Tibial nerve (tissue), 4 donors: ENCODE results near the gene DHX34. TPM values are rescaled to one million over a fixed set of nuclear protein-coding genes. Genes with fewer than 3 reads are reported as not detected.
"Not testable (repeated sequence)": the region's sequence is repeated elsewhere in the genome, so short reads cannot be mapped to it uniquely, and the experiment has no call there.

Experiments used
- DNase-seq, 2 donors: peaks; one replicate each; pipeline ENCODE4 v3.0.0-alpha.2; 2019; ENCODE audit warnings: low spot score in 2 of 2
- H3K27ac ChIP-seq, 4 donors: fragments of 200-600 bp; sonication (generic) in 3 of 4; one replicate each; pipeline ENCODE4 v1.5.1; 2017 to 2019; ENCODE audit warnings: mild to moderate bottlenecking in 1 of 4
- H3K27me3 ChIP-seq, 2 donors: fragments of 200-600 bp; sonication (generic) in 1 of 2; one replicate each; pipeline versions ENCODE4 v1.5.1 to v1.6.0; 2017 to 2019
- H3K36me3 ChIP-seq, 3 donors: fragments of 200-600 bp; sonication (generic); one replicate each; pipeline ENCODE4 v1.5.1; 2018 to 2019
- H3K4me1 ChIP-seq, 4 donors: fragments of 200-600 bp; sonication (generic) in 3 of 4; one replicate each; pipeline ENCODE4 v1.5.1; 2017 to 2019
- H3K4me3 ChIP-seq, 4 donors: fragments of 200-600 bp; sonication (generic) in 3 of 4; one replicate each; pipeline ENCODE4 v1.5.1; 2017 to 2019; ENCODE audit warnings: mild to moderate bottlenecking in 1 of 4, moderate library complexity in 1 of 4
- H3K9me3 ChIP-seq, 4 donors: fragments of 200-600 bp; sonication (generic) in 3 of 4; one replicate each; pipeline ENCODE4 v1.5.1; 2017 to 2019
- EP300 ChIP-seq, 2 donors: sonication (generic); formaldehyde crosslinking; IDR thresholded peaks; one replicate each; pipeline ENCODE4 v1.6.1; 2017; ENCODE audit warnings: antibody characterized with exemption in 2 of 2, mild to moderate bottlenecking in 1 of 2
- POLR2A ChIP-seq, 2 donors: fragments of 450-650 bp; IDR thresholded peaks; one replicate each; pipeline ENCODE4 v1.6.1; 2017; ENCODE audit warnings: antibody characterized with exemption in 2 of 2, mild to moderate bottlenecking in 2 of 2, moderate library complexity in 2 of 2
- WGBS, 2 donors: methylation state at CpG; one replicate each; pipeline ENCODE4 v1.1.5; 2018; 5-methylcytosine and 5-hydroxymethylcytosine counted together
- total RNA-seq, 4 donors: library from RNA; depleted of rRNA; stranded (reverse); fragments of >200 nt; gene quantifications; one replicate each; pipeline ENCODE4 v1.1.0, GENCODE V29; 2016
- TF ChIP-seq, protein P1 (sequence below), 5 experiments: fragments of 200-600 bp in 3 of 5; fragments of 450-650 bp in 2 of 5; sonication (generic) in 3 of 5; IDR thresholded peaks; one replicate each; pipeline ENCODE4 v1.5.1; 2016 to 2019; ENCODE audit warnings: antibody characterized with exemption in 5 of 5, mild to moderate bottlenecking in 3 of 5, moderate library complexity in 2 of 5

The DHX34 gene
- total RNA-seq, 4 donors from 2014 or later: 12.4 to 43.8 (median 13.9) TPM

DNA sequence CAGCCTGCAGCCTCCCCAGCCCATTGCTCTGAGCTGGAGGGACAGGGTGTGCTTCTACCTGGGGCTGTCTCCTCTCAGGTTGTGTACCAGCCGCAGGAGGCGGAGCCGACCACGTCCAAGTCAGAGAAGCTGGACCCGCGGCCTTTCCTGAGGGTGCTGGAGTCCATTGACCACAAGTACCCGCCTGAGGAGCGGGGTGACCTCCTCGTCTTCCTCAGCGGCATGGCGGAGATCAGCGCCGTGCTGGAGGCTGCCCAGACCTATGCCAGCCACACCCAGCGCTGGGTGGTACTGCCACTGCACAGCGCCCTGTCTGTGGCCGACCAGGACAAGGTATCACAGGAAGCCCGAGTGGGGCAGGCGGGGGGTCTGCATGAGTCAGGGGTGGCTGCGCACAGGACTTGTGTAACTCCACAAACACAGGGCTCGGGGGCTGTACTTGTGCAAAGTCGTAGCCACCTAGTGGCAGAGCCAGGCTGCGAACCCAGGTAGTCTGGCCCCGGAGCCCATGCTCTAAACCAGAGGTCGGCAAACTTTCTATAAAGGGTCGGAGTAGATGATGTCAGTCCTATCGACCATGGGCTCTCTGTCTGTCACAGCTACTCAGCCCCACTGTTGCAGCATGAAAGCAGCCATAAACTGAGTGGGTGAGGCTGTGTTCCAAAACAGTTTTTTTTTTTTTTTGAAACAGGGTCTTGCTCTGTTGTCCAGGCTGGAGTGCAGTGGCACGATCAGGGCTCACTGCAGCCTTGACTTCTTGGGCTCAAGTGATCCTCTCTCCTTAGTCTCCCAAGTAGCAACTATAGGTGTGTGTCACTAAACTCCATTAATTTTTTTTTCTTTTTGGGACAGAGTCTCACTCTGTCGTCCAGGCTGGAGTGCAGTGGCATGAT lies 8.9 kb downstream of the DHX34 start:
- Histone ChIP-seq H3K27ac (no peak overlapping the region), H3K4me1 (no peaks in the 10 kb centered on the region), H3K27me3 (no peaks in the 10 kb centered on the region), H3K9me3 (peaks cover 0 to 3% (median 0%) of the 10 kb centered on the region in 4 donors), H3K36me3 (peaks cover 5 to 100% (median 53%) of the 10 kb centered on the region in 3 donors), H3K4me3 (no peak overlapping the region)
- TF ChIP-seq POLR2A (IDR thresholded peaks at IDR 0.05) (no peak), EP300 (IDR thresholded peaks at IDR 0.05) (no peak)
- TF ChIP-seq, protein P1, sequence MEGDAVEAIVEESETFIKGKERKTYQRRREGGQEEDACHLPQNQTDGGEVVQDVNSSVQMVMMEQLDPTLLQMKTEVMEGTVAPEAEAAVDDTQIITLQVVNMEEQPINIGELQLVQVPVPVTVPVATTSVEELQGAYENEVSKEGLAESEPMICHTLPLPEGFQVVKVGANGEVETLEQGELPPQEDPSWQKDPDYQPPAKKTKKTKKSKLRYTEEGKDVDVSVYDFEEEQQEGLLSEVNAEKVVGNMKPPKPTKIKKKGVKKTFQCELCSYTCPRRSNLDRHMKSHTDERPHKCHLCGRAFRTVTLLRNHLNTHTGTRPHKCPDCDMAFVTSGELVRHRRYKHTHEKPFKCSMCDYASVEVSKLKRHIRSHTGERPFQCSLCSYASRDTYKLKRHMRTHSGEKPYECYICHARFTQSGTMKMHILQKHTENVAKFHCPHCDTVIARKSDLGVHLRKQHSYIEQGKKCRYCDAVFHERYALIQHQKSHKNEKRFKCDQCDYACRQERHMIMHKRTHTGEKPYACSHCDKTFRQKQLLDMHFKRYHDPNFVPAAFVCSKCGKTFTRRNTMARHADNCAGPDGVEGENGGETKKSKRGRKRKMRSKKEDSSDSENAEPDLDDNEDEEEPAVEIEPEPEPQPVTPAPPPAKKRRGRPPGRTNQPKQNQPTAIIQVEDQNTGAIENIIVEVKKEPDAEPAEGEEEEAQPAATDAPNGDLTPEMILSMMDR (IDR thresholded peaks at IDR 0.05): no peak
- 86 to 95% methylated on average over 8 to 25 of the region's 28 CpGs for WGBS, 2 donors
- no peak for DNase-seq

DNA sequence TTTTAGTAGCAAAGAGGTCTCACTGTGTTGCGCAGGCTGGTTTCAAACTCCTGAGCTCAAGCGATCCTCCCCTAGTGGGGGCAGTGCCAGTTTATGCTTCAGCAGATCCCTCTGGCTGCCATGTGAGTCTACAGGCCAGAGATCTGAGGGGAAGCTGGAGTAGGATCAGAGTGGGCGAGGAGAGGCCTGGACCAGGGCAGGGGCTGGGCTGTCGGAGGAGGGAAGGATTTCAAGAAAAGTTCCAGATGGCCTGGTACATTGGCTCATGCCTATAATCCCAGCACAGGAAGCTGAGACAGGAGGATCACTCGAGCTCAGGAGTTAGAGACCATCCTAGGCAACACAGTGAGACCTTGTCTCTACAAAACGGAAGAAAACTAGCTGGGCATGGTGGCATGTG lies 9.8 kb downstream of the DHX34 start:
- Histone ChIP-seq H3K27me3 (no peaks in the 10 kb centered on the region), H3K4me1 (no peaks in the 10 kb centered on the region), H3K36me3 (peaks cover 2 to 100% (median 56%) of the 10 kb centered on the region in 3 donors), H3K9me3 (peaks cover 0 to 3% (median 0%) of the 10 kb centered on the region in 4 donors), H3K4me3 (no peak overlapping the region), H3K27ac (no peak overlapping the region)
- TF ChIP-seq POLR2A (IDR thresholded peaks at IDR 0.05): no peak
- TF ChIP-seq, protein P1 (IDR thresholded peaks at IDR 0.05): no peak
- no peak for TF ChIP-seq EP300 (IDR thresholded peaks at IDR 0.05)
- 89 to 95% methylated on average over 6 of the region's 6 CpGs for WGBS, 2 donors
- DNase-seq: no peak

DNA sequence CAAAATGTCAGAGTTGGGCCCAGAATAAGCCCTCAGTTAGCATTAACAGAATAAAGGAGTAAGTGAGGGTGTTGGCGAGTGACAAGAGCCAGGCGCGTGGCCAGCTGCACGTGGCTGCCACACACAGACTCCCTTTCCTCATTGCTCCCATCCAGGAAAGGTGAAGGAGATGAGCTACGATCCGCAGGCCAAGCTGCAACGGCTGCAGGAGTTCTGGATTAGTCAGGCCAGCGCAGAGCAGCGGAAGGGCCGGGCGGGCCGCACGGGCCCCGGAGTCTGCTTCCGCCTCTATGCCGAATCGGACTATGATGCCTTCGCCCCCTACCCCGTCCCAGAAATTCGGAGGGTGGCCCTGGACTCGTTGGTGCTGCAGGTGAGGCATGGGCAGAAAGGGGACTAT lies 13.2 kb downstream of the DHX34 start:
- Histone ChIP-seq H3K9me3 (peaks cover 0 to 3% (median 0%) of the 10 kb centered on the region in 4 donors), H3K4me1 (no peaks in the 10 kb centered on the region), H3K27ac (no peak overlapping the region), H3K4me3 (no peak overlapping the region), H3K27me3 (no peaks in the 10 kb centered on the region), H3K36me3 (peaks cover 2 to 100% (median 47%) of the 10 kb centered on the region in 3 donors)
- no peak for DNase-seq
- WGBS, 2 donors: 93 to 95% methylated on average over 21 of the region's 21 CpGs
- TF ChIP-seq EP300 (IDR thresholded peaks at IDR 0.05) (no peak), POLR2A (IDR thresholded peaks at IDR 0.05) (no peak)

DNA sequence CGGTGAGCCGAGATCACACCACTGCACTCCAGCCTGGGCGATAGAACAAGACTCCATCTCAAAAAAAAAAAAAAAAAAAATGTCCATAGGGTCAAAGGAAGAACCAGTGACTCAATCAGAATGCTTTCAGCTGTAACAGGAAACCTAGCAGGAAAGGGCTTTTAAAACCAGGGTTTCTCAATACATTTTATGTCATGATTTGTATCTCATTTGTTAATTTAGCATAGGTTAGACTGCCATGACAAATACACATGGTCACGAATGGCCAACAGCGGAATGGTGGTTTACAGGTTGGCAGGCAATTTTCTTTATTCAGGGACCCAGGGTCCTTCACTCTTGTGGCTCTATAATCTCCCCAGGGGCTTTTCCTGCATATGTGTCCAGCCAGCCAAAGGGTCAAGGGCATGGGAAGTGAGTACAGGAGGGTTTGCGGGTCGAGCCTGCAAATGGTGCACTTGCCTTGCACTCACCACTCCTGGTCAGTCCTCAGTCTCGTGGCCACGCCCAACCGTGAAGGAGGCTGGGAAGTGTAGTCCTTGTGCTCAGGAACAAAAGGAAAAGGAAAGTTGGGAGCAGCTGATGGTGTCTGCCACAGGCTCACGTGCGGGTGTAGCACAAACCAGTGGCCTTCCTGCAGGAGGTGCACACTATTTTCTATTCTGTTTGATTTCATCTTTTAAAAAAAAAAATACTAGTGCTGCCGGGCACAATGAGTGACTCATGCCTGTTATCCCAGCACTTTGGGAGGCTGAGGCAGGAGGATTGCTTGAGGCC lies 14.8 kb downstream of the DHX34 start:
- Histone ChIP-seq H3K4me3 (no peak overlapping the region), H3K4me1 (no peaks in the 10 kb centered on the region), H3K36me3 (peaks cover 0 to 95% (median 32%) of the 10 kb centered on the region in 3 donors), H3K27ac (no peak overlapping the region), H3K9me3 (no peaks in the 10 kb centered on the region), H3K27me3 (no peaks in the 10 kb centered on the region)
- 85 to 89% methylated on average over 13 of the region's 13 CpGs for WGBS, 2 donors
- DNase-seq: no peak
- TF ChIP-seq EP300 (IDR thresholded peaks at IDR 0.05) (no peak), POLR2A (IDR thresholded peaks at IDR 0.05) (no peak)
- TF ChIP-seq, protein P1 (IDR thresholded peaks at IDR 0.05): no peak

DNA sequence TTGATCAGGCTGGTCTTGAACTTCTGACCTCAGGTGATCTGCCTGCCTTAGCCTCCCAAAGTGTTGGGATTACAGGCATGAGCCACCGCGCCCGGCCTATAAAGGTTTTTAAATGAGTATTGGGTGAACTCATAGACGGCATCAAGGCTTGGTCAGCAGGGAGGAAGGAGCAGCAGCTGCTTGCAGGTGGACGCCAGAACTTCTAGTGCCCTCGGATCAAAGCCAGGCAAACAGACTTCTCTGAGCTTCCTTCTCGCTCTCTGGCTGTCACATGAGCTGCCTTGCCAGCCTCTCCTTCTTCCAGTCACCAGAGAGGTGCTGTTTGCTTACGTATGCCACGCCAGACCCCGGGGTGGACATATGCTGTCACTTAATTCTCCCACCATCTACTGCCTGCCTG lies 16.3 kb downstream of the DHX34 start:
- 93 to 96% methylated on average over 10 of the region's 10 CpGs for WGBS, 2 donors
- H3K4me1 ChIP-seq, H3K27ac ChIP-seq, H3K9me3 ChIP-seq, H3K4me3 ChIP-seq, H3K27me3 ChIP-seq, DNase-seq: not testable (repeated sequence)
- H3K36me3 ChIP-seq: peaks cover 0 to 95% (median 30%) of the 10 kb centered on the region in 3 donors
